Natural killer cell (primary cell): ENCODE results near the gene LRRTM2. TPM values are rescaled to one million over a fixed set of nuclear protein-coding genes. Genes with fewer than 3 reads are reported as not detected.

Source experiments
- ATAC-seq, 3 donors: fragments of 150-1000 bp in 2 of 3; fragments of 200-7000 bp in 1 of 3; cut with Tn5 transposase; 1 replicate in 1 of 3; 2 replicates in 2 of 3; pipeline ENCODE4 v1.10.0; 2021; ENCODE audit warnings: mild to moderate bottlenecking in 2 of 3, moderate library complexity in 2 of 3
- DNase-seq, 2 donors: peaks; one replicate each; pipeline versions ENCODE4 v3.0.0 to v3.0.0-alpha.2; 2013 to 2021; ENCODE audit warnings: mixed read lengths in 1 of 2
- H3K27ac ChIP-seq: one replicate; pipeline ENCODE4 v1.5.1; 2013; ENCODE audit warnings: mild to moderate bottlenecking, low read length
- H3K27me3 ChIP-seq: one replicate; pipeline ENCODE4 v1.6.1; 2013; ENCODE audit warnings: low read length; ENCODE audit not compliant: control insufficient read depth, insufficient read depth
- H3K36me3 ChIP-seq: one replicate; pipeline ENCODE4 v1.6.1; 2013; ENCODE audit warnings: low read length; ENCODE audit not compliant: control insufficient read depth, insufficient read depth
- H3K4me1 ChIP-seq: one replicate; pipeline ENCODE4 v1.6.1; 2013; ENCODE audit warnings: low read length; ENCODE audit not compliant: control insufficient read depth, insufficient read depth
- H3K4me3 ChIP-seq: one replicate; pipeline ENCODE4 v1.5.1; 2013; ENCODE audit warnings: low read length
- H3K9me3 ChIP-seq: one replicate; pipeline ENCODE4 v1.6.1; 2013; ENCODE audit warnings: low read length; ENCODE audit not compliant: control insufficient read depth, insufficient read depth
- H3K27ac Mint-ChIP-seq, 2 donors: one replicate each; pipeline ENCODE4 v1.8.0; 2022; ENCODE audit warnings: mild to moderate bottlenecking in 2 of 2, mixed read lengths in 2 of 2, moderate library complexity in 1 of 2
- H3K27me3 Mint-ChIP-seq, 2 donors: one replicate each; pipeline ENCODE4 v1.8.0; 2022; ENCODE audit warnings: low read depth in 2 of 2, mixed read lengths in 2 of 2
- H3K36me3 Mint-ChIP-seq: one replicate; pipeline ENCODE4 v1.8.0; 2022; ENCODE audit warnings: mixed read lengths
- H3K4me1 Mint-ChIP-seq, 2 donors: one replicate each; pipeline ENCODE4 v1.8.0; 2022; ENCODE audit warnings: mixed read lengths in 2 of 2
- H3K4me3 Mint-ChIP-seq: one replicate; pipeline ENCODE4 v1.8.0; 2022; ENCODE audit warnings: mild to moderate bottlenecking, moderate library complexity, mixed read lengths
- H3K9me3 Mint-ChIP-seq, 2 donors: one replicate each; pipeline ENCODE4 v1.8.0; 2022; ENCODE audit warnings: mixed read lengths in 2 of 2
- CTCF ChIP-seq: fragments of 200-600 bp; IDR thresholded peaks from one replicate; pipeline ENCODE4 v1.8.0; 2022; ENCODE audit warnings: antibody characterized with exemption
- WGBS: methylation state at CpG from one replicate; pipeline ENCODE4 v1.1.7; 2013; ENCODE audit warnings: missing lambda C conversion rate; ENCODE audit not compliant: insufficient coverage; 5-methylcytosine and 5-hydroxymethylcytosine counted together
- intact Hi-C: fragments of 100-400 bp; cut with micrococcal nuclease; formaldehyde crosslinking; loops from one replicate; pipeline ENCODE4 v1.14.2; 2022
- total RNA-seq, 4 donors: library from RNA; stranded (reverse); fragments of 120-200 nt in 1 of 4; gene quantifications; one replicate each; pipeline versions ENCODE4 v1.2.3 to v1.2.4, GENCODE V29; 2013 to 2022

Gene LRRTM2
- total RNA-seq, 3 donors from 2014 or later (not counting 1 experiment from before 2014, with no cell fraction given), result 0.07 to 0.43 (median 0.35) TPM

GRCh38 chr5:138824516-138824915, 50.6 kb downstream of the LRRTM2 start:
- no peak overlapping the region for H3K4me3 ChIP-seq
- Mint-ChIP-seq H3K36me3 (no peaks in the 10 kb centered on the region), H3K9me3 (no peaks in the 10 kb centered on the region), H3K27me3 (no peaks in the 10 kb centered on the region), H3K4me1 (no peaks in the 10 kb centered on the region), H3K4me3 (no peak overlapping the region), H3K27ac (no peak overlapping the region)
- H3K9me3 ChIP-seq, result no peaks in the 10 kb centered on the region
- TF ChIP-seq CTCF, result no peak
- WGBS, result 95% methylated on average over 6 of the region's 7 CpGs
- H3K27ac ChIP-seq, result no peak overlapping the region
- no peaks in the 10 kb centered on the region for H3K27me3 ChIP-seq
- no peak for ATAC-seq
- H3K4me1 ChIP-seq, result no peaks in the 10 kb centered on the region
- intact Hi-C loops, result no loop called here
- DNase-seq, result no peak
- H3K36me3 ChIP-seq, result peaks cover 2% of the 10 kb centered on the region

- Histone ChIP-seq H3K4me3 (no peak overlapping the region), H3K4me1 (no peaks in the 10 kb centered on the region), H3K27ac (no peak overlapping the region), H3K27me3 (no peaks in the 10 kb centered on the region), H3K36me3 (no peaks in the 10 kb centered on the region), H3K9me3 (no peaks in the 10 kb centered on the region)
- intact Hi-C loops, result no loop called here
- Mint-ChIP-seq H3K9me3 (no peaks in the 10 kb centered on the region), H3K27me3 (no peaks in the 10 kb centered on the region), H3K4me3 (no peak overlapping the region), H3K4me1 (no peaks in the 10 kb centered on the region), H3K27ac (no peak overlapping the region), H3K36me3 (no peaks in the 10 kb centered on the region)
- 100% methylated on average over 2 of the region's 3 CpGs for WGBS
- no peak for TF ChIP-seq CTCF
- no peak for ATAC-seq
- no peak for DNase-seq
These were observed 54.4 kb downstream of the LRRTM2 start for GRCh38 chr5:138820695-138821094.

- intact Hi-C loops, result no loop called here
- no peaks in the 10 kb centered on the region for H3K4me1 Mint-ChIP-seq
- H3K27me3 Mint-ChIP-seq, result no peaks in the 10 kb centered on the region
- no peaks in the 10 kb centered on the region for H3K4me1 ChIP-seq
- H3K4me3 Mint-ChIP-seq, result no peak overlapping the region
- H3K27ac ChIP-seq, result no peak overlapping the region
- TF ChIP-seq CTCF, result no peak
- ATAC-seq, result no peak
- no peak overlapping the region for H3K27ac Mint-ChIP-seq
- H3K27me3 ChIP-seq, result no peaks in the 10 kb centered on the region
- no peak overlapping the region for H3K4me3 ChIP-seq
- 97% methylated on average over 4 of the region's 4 CpGs for WGBS
- H3K9me3 ChIP-seq, result no peaks in the 10 kb centered on the region
- DNase-seq, result no peak
- no peaks in the 10 kb centered on the region for H3K36me3 ChIP-seq
- H3K36me3 Mint-ChIP-seq, result no peaks in the 10 kb centered on the region
- H3K9me3 Mint-ChIP-seq, result no peaks in the 10 kb centered on the region
These were observed 56.1 kb downstream of the LRRTM2 start for GRCh38 chr5:138819081-138819480.

Other genes starting within 250 kb of the LRRTM2 start
- gene CTNNA1, start 121.9 kb downstream of the LRRTM2 start, total RNA-seq, result 10 to 100 TPM; 34.4 to 53.0 (median 49.8) TPM